GM18499 (cell line): ENCODE measurements around the gene VPS52.

Source experiments
- ATAC-seq: cut with Tn5 transposase; IDR thresholded peaks from one replicate; pipeline ENCODE4 v1.9.1; 2021; ENCODE audit warnings: moderate number of reproducible peaks; ENCODE audit not compliant: insufficient read depth, unreplicated experiment

Gene VPS52

GRCh38 chr6:33213166-33213988, 58.3 kb downstream of the VPS52 start:
- ATAC-seq = no peak

GRCh38 chr6:33212857-33213165, 58.9 kb downstream of the VPS52 start:
- no peak for ATAC-seq

GRCh38 chr6:33211666-33212422, 59.8 kb downstream of the VPS52 start:
- ATAC-seq = no peak

- no peak for ATAC-seq
Measured at GRCh38 chr6:33211136-33211535, 60.5 kb downstream of the VPS52 start.

- no peak for ATAC-seq
Measured at GRCh38 chr6:33209856-33210255, 61.8 kb downstream of the VPS52 start.

- ATAC-seq = no peak
Measured at GRCh38 chr6:33208091-33208967, 63.3 kb downstream of the VPS52 start, which contains the start of gene RING1. Gene RING1 (plus strand): TSS chr6:33208500. CDS start chr6:33208823, 323 bp downstream.

GRCh38 chr6:33207552-33208090, 64.1 kb downstream of the VPS52 start:
- no peak for ATAC-seq

- ATAC-seq = no peak
Measured at GRCh38 chr6:33206864-33207551, 64.7 kb downstream of the VPS52 start.

- no peak for ATAC-seq
Measured at GRCh38 chr6:33206027-33206863, 65.4 kb downstream of the VPS52 start.

- ATAC-seq = no peak
Measured at GRCh38 chr6:33205191-33206026, 66.3 kb downstream of the VPS52 start.

GRCh38 chr6:33204415-33205190, 67.1 kb downstream of the VPS52 start, which contains the start of gene HSD17B8:
Gene HSD17B8 (plus strand): TSS chr6:33204655. CDS start chr6:33204669, 14 bp downstream.
- no peak for ATAC-seq

- ATAC-seq = no peak
Measured at GRCh38 chr6:33204165-33204414, 67.6 kb downstream of the VPS52 start.

GRCh38 chr6:33203443-33204164, 68.1 kb downstream of the VPS52 start:
- ATAC-seq = no peak

GRCh38 chr6:33202799-33203198, 68.9 kb downstream of the VPS52 start:
- ATAC-seq = no peak

- ATAC-seq = no peak
Measured at GRCh38 chr6:33201935-33202334, 69.7 kb downstream of the VPS52 start.

GRCh38 chr6:33201147-33201545, 70.5 kb downstream of the VPS52 start:
- ATAC-seq = no peak
